Bladder microvascular endothelial cell (primary cell): ENCODE data around the gene ACVR2A. TPM values are rescaled to one million over a fixed set of nuclear protein-coding genes. Genes with fewer than 3 reads are reported as not detected.

Experiments
- total RNA-seq: library from RNA; depleted of rRNA; stranded (reverse); fragments of >200 nt; gene quantifications from 2 replicates; pipeline ENCODE4 v1.2.3, GENCODE V29; 2014

ACVR2A gene
- 4.5 and 6.9 TPM in 2 replicates for total RNA-seq

DNA sequence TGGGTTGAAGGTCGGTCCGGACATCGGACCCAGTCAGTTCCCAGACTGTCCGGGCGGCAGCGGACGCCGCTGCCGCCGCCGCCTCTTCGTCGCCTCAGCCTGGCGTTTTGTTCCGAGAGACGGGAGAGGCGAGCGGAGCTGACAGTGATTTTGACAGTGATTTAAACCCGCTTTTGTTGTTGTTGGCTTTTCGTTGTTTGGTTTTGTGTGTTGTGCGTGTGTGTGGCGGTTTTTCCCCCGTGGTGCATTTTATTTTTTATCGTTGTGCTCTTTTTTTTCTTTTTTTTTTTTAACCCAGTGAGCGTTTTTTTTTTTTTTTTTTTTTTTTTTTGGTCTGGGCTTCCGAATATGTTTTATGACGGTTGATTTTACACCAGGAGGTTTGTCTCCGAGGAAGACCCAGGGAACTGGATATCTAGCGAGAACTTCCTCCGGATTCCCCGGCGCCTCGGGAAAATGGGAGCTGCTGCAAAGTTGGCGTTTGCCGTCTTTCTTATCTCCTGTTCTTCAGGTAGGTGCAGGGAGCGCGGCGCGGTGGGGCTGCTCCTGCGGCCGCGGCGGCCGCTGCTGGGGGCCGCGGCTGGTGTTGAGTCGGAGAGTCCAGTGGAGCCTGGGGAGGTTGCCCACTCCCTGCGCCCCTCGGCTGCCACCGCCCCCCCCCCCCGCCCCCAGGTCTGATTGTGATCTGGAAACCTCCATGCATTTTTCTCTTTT is at the start of gene ACVR2A:
Gene ACVR2A (plus strand): TSS at position 333 of the 714 bp plus-strand sequence. CDS start 124 bp downstream, at position 457.

Other genes starting within 250 kb of the ACVR2A start
- 9.7 and 35.4 TPM in 2 replicates for gene ORC4, start 175.7 kb downstream of the ACVR2A start, total RNA-seq
- 5.5 and 26.6 TPM in 2 replicates for gene MBD5, start 176.1 kb downstream of the ACVR2A start, total RNA-seq